Natural killer cell (primary cell): ENCODE results near the gene MBLAC1. TPM values are rescaled to one million over a fixed set of nuclear protein-coding genes. Genes with fewer than 3 reads are reported as not detected.

Experiments used
- ATAC-seq, 3 donors: fragments of 150-1000 bp in 2 of 3; fragments of 200-7000 bp in 1 of 3; cut with Tn5 transposase; 1 replicate in 1 of 3; 2 replicates in 2 of 3; pipeline ENCODE4 v1.10.0; 2021; ENCODE audit warnings: mild to moderate bottlenecking in 2 of 3, moderate library complexity in 2 of 3
- DNase-seq, 2 donors: peaks; one replicate each; pipeline versions ENCODE4 v3.0.0 to v3.0.0-alpha.2; 2013 to 2021; ENCODE audit warnings: mixed read lengths in 1 of 2
- H3K27ac ChIP-seq: one replicate; pipeline ENCODE4 v1.5.1; 2013; ENCODE audit warnings: mild to moderate bottlenecking, low read length
- H3K27me3 ChIP-seq: one replicate; pipeline ENCODE4 v1.6.1; 2013; ENCODE audit warnings: low read length; ENCODE audit not compliant: control insufficient read depth, insufficient read depth
- H3K36me3 ChIP-seq: one replicate; pipeline ENCODE4 v1.6.1; 2013; ENCODE audit warnings: low read length; ENCODE audit not compliant: control insufficient read depth, insufficient read depth
- H3K4me1 ChIP-seq: one replicate; pipeline ENCODE4 v1.6.1; 2013; ENCODE audit warnings: low read length; ENCODE audit not compliant: control insufficient read depth, insufficient read depth
- H3K4me3 ChIP-seq: one replicate; pipeline ENCODE4 v1.5.1; 2013; ENCODE audit warnings: low read length
- H3K9me3 ChIP-seq: one replicate; pipeline ENCODE4 v1.6.1; 2013; ENCODE audit warnings: low read length; ENCODE audit not compliant: control insufficient read depth, insufficient read depth
- H3K27ac Mint-ChIP-seq, 2 donors: one replicate each; pipeline ENCODE4 v1.8.0; 2022; ENCODE audit warnings: mild to moderate bottlenecking in 2 of 2, mixed read lengths in 2 of 2, moderate library complexity in 1 of 2
- H3K27me3 Mint-ChIP-seq, 2 donors: one replicate each; pipeline ENCODE4 v1.8.0; 2022; ENCODE audit warnings: low read depth in 2 of 2, mixed read lengths in 2 of 2
- H3K36me3 Mint-ChIP-seq: one replicate; pipeline ENCODE4 v1.8.0; 2022; ENCODE audit warnings: mixed read lengths
- H3K4me1 Mint-ChIP-seq, 2 donors: one replicate each; pipeline ENCODE4 v1.8.0; 2022; ENCODE audit warnings: mixed read lengths in 2 of 2
- H3K4me3 Mint-ChIP-seq: one replicate; pipeline ENCODE4 v1.8.0; 2022; ENCODE audit warnings: mild to moderate bottlenecking, moderate library complexity, mixed read lengths
- H3K9me3 Mint-ChIP-seq, 2 donors: one replicate each; pipeline ENCODE4 v1.8.0; 2022; ENCODE audit warnings: mixed read lengths in 2 of 2
- WGBS: methylation state at CpG from one replicate; pipeline ENCODE4 v1.1.7; 2013; ENCODE audit warnings: missing lambda C conversion rate; ENCODE audit not compliant: insufficient coverage; 5-methylcytosine and 5-hydroxymethylcytosine counted together
- intact Hi-C: fragments of 100-400 bp; cut with micrococcal nuclease; formaldehyde crosslinking; loops from one replicate; pipeline ENCODE4 v1.14.2; 2022
- total RNA-seq, 4 donors: library from RNA; stranded (reverse); fragments of 120-200 nt in 1 of 4; gene quantifications; one replicate each; pipeline versions ENCODE4 v1.2.3 to v1.2.4, GENCODE V29; 2013 to 2022
- TF ChIP-seq, protein P1 (sequence below): fragments of 200-600 bp; IDR thresholded peaks from one replicate; pipeline ENCODE4 v1.8.0; 2022; ENCODE audit warnings: antibody characterized with exemption

MBLAC1 gene
- total RNA-seq, 3 donors from 2014 or later (not counting 1 experiment from before 2014, with no cell fraction given): 2.8 to 4.3 (median 4.1) TPM

DNA sequence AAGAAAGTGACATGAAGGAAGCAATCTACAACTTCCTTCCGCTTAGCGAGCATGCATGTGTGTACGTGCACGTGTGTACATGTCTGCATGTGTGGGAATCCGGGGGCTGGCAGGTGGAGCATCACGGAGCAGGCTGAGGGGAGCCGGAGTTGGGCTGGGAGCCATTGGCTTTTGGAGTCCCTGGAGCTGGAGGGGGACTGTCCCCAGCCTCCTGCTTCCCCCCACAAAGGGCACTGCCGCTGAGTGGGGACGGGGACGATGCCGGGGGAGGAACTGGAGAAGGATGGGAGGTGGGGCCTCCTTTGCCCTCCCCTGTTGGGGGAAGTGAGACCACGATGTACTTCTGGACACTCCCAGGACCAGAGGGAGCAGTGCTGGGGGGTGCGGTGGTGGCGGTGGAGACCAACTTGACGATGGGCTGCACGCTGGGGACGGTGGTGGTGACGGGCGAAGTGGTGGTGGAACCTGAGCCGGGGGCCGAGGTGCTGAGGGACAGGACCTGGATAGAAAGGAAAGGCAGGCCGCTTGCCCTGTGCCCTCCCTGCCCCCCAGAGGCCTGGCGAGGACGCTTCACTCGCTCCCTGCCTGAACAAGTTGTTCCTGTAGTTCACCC is 19.5 kb upstream of the MBLAC1 start:
- no peaks in the 10 kb centered on the region for H3K36me3 Mint-ChIP-seq
- ATAC-seq (no peak), DNase-seq (no peak)
- Histone ChIP-seq H3K9me3 (no peaks in the 10 kb centered on the region), H3K4me3 (no peak overlapping the region), H3K4me1 (peaks cover 5% of the 10 kb centered on the region), H3K36me3 (peaks cover 39% of the 10 kb centered on the region), H3K27me3 (no peaks in the 10 kb centered on the region), H3K27ac (no peak overlapping the region)
- TF ChIP-seq, protein P1, sequence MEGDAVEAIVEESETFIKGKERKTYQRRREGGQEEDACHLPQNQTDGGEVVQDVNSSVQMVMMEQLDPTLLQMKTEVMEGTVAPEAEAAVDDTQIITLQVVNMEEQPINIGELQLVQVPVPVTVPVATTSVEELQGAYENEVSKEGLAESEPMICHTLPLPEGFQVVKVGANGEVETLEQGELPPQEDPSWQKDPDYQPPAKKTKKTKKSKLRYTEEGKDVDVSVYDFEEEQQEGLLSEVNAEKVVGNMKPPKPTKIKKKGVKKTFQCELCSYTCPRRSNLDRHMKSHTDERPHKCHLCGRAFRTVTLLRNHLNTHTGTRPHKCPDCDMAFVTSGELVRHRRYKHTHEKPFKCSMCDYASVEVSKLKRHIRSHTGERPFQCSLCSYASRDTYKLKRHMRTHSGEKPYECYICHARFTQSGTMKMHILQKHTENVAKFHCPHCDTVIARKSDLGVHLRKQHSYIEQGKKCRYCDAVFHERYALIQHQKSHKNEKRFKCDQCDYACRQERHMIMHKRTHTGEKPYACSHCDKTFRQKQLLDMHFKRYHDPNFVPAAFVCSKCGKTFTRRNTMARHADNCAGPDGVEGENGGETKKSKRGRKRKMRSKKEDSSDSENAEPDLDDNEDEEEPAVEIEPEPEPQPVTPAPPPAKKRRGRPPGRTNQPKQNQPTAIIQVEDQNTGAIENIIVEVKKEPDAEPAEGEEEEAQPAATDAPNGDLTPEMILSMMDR: no peak
- intact Hi-C loops: loop anchor here (10.0 kb wide), 1 partner anchor 568 kb away; the partner anchor contains the start of gene GNB2
- peaks cover 0 to 10% of the 10 kb centered on the region in 2 donors for H3K4me1 Mint-ChIP-seq
- 95% methylated on average over 25 of the region's 25 CpGs for WGBS
- H3K27ac Mint-ChIP-seq: no peak overlapping the region
- H3K27me3 Mint-ChIP-seq: no peaks in the 10 kb centered on the region
- H3K9me3 Mint-ChIP-seq: no peaks in the 10 kb centered on the region
- H3K4me3 Mint-ChIP-seq: no peak overlapping the region

DNA sequence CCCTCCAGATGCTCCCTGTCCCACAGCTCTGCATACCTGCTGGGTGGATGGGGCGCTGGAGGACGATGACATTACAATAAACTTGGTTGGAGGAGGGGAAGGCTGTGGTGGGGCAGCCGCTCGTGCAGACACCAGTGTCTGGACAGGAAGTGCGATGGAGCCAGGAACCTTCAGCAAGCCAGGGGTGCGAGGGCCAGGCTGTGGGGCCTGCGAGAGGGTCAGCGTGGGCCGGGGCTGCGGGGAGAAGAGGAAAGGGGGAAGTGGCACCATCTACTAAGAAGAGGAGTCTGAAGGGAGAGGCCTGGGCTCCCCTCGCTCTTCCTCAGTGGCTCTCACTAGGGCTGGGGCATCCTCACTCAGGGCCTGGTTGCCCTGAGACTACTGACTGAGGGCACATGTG is 18.9 kb upstream of the MBLAC1 start:
- Mint-ChIP-seq H3K27ac (no peak overlapping the region), H3K4me1 (peaks cover 0 to 5% of the 10 kb centered on the region in 2 donors), H3K4me3 (no peak overlapping the region), H3K27me3 (no peaks in the 10 kb centered on the region), H3K9me3 (no peaks in the 10 kb centered on the region), H3K36me3 (no peaks in the 10 kb centered on the region)
- 90% methylated on average over 11 of the region's 11 CpGs for WGBS
- Histone ChIP-seq H3K4me1 (no peaks in the 10 kb centered on the region), H3K27me3 (no peaks in the 10 kb centered on the region), H3K27ac (no peak overlapping the region), H3K4me3 (no peak overlapping the region), H3K9me3 (no peaks in the 10 kb centered on the region), H3K36me3 (peaks cover 43% of the 10 kb centered on the region)
- TF ChIP-seq, protein P1: no peak
- DNase-seq (no peak), ATAC-seq (no peak)
- intact Hi-C loops: loop anchor here (10.0 kb wide), 1 partner anchor 567 kb away; the partner anchor contains the start of gene GNB2

DNA sequence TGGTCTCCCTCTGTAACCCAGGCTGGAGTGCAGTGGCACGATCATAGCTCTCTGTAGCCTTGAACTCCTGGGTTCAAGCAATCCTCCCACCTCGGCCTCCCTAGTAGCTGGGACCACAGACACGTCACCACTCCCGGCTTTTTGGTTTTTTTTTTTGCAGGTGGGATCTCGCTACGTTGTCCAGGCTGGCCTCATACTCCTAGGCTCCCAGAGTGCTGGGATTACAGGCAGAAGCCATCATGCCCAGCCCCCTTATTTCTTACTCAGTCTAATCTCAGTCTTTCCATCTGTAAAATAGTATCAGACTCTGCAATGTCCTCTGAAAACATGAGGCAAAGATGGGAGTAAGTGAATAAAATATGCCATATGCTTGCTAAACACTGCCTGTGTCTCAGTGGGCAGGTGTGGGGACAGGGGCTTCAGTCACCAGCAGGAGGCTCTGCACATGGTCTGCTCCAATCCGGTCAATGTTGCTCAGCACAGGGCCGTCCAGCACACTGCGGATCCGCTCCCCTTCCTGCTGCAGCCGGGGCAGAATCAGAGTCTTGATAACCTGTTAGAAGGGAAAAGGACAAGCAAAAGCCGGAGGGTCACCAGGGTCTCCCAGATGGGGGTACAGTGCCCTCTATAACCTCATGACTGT is 17.1 kb upstream of the MBLAC1 start:
- 93% methylated on average over 12 of the region's 12 CpGs for WGBS
- intact Hi-C loops: loop anchor here (10.0 kb wide), 1 partner anchor 565 kb away; the partner anchor contains the start of gene GNB2
- H3K36me3 Mint-ChIP-seq: no peaks in the 10 kb centered on the region
- no peak overlapping the region for H3K27ac Mint-ChIP-seq
- no peaks in the 10 kb centered on the region for H3K4me1 Mint-ChIP-seq
- no peaks in the 10 kb centered on the region for H3K27me3 Mint-ChIP-seq
- Histone ChIP-seq H3K4me3 (no peak overlapping the region), H3K27me3 (no peaks in the 10 kb centered on the region), H3K4me1 (no peaks in the 10 kb centered on the region), H3K36me3 (peaks cover 45% of the 10 kb centered on the region), H3K9me3 (no peaks in the 10 kb centered on the region), H3K27ac (no peak overlapping the region)
- TF ChIP-seq, protein P1: no peak
- H3K9me3 Mint-ChIP-seq: no peaks in the 10 kb centered on the region
- H3K4me3 Mint-ChIP-seq: no peak overlapping the region
- no peak for DNase-seq
- no peak for ATAC-seq
